ENCODE results near the gene TC2N.
"Not testable (repeated sequence)": the region's sequence is repeated elsewhere in the genome, so short reads cannot be mapped to it uniquely, and the experiment has no call there.

The TC2N gene

GRCh38 chr14:91751719-91752118 is 115.6 kb downstream of the TC2N start:
- no peak for DNase-seq

- no peak for DNase-seq
These were observed 116.6 kb downstream of the TC2N start for GRCh38 chr14:91750634-91751198.

DNA sequence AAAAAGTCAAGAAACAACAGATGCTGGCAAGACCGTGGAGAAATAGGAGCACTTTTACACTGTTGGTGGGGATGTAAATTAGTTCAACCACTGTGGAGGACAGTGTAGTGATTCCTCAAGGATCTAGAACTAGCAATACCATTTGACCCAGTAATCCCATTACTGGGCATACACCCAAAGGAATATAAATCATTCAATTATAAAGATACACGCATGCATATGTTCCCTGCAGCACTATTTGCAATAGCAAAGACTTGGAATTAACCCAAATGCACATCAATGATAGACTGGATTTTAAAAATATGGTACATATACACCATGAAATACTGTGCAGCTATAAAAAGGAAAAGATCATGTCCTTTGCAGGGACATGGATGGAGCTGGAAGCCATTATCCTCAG is 117.5 kb downstream of the TC2N start:
- DNase-seq = no peak

- no peak for DNase-seq
These were observed 119.3 kb downstream of the TC2N start for GRCh38 chr14:91748049-91748448.

DNA sequence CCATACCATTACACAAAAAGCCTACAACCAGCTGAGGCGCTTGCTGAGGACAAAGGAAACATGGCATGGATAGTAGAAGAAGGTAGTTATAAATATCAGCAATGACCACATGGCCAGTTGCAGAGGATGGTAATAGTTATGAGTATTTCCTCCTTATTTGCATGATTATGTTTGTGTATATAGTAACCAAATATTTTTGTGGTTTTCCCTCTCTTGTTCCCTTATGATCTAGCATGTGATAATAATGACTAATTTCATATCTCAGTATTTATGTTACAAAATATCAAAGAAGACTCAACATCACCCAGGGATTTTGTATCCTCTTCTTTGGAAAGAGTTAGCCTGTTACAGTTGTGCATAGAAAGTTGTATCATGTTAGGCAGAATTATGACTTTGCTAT is 122.0 kb downstream of the TC2N start:
- no peak for DNase-seq

DNA sequence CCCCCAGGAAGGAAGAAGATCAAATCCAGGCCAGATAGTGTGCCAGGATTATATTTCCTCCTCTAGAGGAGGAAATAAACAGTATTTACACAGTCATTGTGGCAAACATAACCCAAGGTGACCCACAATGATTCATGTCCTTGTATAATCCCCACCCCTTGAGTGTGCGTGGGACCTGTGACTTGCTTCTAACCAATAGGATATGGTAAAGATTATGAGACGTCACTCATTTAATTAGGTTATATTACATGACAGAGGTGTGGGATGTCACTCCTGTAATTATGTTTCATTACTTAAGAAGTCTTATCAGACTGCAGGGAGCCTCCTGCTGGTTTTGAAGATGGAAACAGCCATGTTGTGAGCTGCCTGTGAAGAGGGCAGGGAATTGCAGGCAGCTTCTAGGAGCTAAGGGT is 123.3 kb downstream of the TC2N start:
- DNase-seq = no peak

DNA sequence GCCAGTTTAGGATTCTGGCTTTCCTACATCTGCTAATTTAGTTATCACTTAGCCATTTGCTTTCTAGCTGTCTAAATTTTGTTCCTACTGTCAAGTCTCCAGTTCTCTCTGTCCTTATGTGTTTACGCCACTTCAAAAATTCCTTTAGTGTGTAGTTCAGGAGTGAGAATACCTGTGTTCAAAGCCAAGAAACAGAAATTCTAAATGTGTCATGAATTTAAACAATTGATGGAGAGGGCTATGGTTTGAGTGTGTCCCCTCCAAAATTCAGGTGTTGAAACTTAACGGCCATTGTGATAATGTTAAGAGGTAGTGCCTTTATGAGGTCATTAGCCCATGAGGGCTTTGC is 124.1 kb downstream of the TC2N start:
- DNase-seq = no peak

- no peak for DNase-seq
These were observed 124.6 kb downstream of the TC2N start for GRCh38 chr14:91742621-91743304.

DNA sequence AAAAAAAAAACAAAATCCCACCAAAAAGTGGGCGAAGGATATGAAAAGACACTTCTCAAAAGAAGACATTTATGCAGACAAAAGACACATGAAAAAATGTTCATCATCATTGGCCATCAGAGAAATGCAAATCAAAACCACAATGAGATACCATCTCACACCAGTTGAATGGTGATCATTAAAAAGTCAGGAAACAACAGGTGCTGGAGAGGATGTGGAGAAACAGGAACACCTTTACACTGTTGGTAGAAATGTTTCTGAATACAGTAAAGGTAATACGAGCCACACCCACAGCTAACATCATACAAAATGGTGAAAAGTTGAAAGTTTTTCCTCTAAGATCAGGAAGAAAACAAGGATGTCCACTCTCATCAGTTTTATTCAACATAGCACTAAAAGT is 127.5 kb downstream of the TC2N start:
- not testable (repeated sequence) for DNase-seq

DNA sequence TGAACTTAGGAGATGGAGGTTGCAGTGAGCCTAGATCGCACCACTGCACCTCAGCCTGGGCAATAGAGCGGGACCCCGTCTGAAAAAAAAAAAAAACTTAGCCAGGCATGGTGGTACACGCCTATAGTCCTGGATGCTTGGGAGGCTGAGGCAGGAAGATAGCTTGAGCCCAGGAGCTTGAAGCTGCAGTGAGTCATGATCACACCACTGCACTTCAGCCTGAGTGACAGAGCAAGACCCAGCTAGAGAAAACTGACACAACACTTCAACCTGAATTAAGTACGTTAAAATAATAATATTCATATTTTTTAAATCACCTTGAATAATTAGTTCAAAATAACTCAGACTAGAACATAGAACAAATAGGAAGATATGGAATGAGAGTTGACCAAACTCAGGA is 129.7 kb downstream of the TC2N start:
- peak; percentile 59 for DNase-seq

DNA sequence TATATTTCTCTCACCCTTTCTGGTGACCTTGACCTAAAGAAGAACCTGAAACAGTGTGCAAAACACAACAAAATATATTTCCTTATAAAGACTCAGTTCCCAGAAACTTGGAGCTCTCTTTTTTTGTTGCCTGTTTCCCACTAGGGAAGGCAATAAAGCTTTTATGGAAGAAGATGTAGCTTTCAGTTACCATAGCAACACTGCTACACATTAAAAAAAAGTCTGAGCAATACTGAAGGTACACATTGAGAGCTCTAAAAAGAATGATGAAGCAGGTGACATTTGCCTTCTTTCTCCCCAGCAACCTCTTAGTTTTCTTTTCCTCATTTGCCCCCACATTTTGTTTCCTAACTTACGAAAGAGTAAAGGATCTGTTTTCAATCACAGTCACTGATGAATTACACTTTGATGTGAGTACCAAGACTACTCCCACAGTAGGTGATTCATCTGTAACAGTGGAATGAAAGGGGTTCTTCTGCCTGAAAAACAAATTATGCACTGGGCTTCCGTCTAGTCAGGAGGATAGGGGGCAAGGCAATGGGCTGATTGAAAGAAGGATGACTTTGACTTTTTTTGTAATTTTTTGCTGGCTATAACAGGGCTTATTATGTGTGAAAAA is 134.4 kb downstream of the TC2N start:
- no peak for DNase-seq

GRCh38 chr14:91732439-91732838 is 134.9 kb downstream of the TC2N start:
- no peak for DNase-seq

GRCh38 chr14:91731986-91732385 is 135.3 kb downstream of the TC2N start, which contains the start of gene CATSPERB:
TSS of gene CATSPERB (minus strand) at chr14:91732086. CDS start at chr14:91729479, 2,607 bp downstream.
- no peak for DNase-seq

DNA sequence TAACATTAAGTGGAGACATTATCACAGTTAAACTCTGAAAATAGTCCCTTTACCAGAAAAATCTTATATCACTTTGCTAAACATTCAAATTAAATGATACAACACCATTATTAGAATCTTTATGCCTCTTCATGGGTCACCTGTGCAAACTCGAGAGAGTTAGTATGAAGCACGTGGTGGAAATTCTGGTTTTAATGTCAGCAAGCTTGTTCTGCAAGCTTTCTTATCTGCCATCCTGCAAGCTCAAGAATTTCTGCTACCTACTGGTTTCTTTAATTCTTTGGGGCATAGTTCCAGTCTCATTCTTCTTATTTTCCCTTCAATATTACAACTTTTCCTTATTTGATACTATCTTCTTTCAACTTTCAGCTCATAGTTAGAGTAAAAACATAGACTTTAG is 136.3 kb downstream of the TC2N start:
- no peak for DNase-seq

- DNase-seq = no peak
These were observed 137.6 kb downstream of the TC2N start for GRCh38 chr14:91729756-91730155.

All from islet precursor cell (in vitro differentiated cells).